Bronchial smooth muscle cell (primary cell): ENCODE measurements around the gene ARHGAP24. TPM values are rescaled to one million over a fixed set of nuclear protein-coding genes. Genes with fewer than 3 reads are reported as not detected.

Experiments
- total RNA-seq: library from RNA; depleted of rRNA; stranded (reverse); fragments of >200 nt; gene quantifications from 2 replicates; pipeline ENCODE4 v1.2.1, GENCODE V29; 2014

ARHGAP24 gene
- total RNA-seq: 36.8 and 43.5 TPM in 2 replicates

DNA sequence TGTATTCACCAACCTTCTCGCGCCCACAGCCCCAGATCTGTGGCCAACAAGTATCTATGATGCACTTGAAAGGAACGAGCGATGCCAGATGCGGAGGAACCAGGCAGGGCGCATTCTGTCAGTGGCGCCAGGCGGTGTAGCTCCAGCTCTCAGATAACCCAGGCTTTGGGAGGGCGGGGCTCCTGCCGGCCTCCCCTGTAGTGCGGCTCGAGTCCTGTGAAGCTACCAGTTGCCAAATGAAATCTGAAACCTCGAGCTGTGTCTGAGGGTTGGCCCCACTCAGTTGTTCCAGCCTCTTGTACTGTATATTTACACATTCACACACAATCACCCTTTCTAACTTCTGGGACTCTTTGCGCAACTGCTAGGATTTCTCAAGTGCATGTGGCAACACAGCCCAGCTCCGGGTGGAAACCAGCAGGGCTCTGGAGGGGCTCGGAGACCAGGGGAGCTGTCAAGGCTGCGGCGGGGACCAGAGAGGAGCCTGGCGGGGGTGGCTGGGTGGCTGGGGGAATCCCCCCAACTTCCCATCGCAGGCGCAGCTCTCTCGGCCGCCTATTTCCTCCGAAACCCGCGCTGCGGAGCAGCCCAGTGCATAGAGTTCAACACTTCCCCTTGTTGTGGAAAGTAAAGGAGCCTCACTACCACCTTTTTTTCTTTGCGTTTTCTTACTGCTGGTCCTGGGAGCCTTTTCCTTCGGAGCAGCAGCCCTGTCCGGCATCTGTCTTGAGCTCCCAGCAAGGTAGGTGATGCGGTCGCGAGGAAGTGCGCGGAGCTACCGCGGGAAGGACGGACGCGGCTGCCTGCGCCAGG, at the start of gene ARHGAP24:
TSS of gene ARHGAP24 (plus strand) at position 333 of the 813 bp plus-strand sequence.

